ENCODE results near the gene SARS2.
"Not testable (repeated sequence)": the region's sequence is repeated elsewhere in the genome, so short reads cannot be mapped to it uniquely, and the experiment has no call there.

Gene SARS2

GRCh38 chr19:38878575-38879399 is 51.8 kb downstream of the SARS2 start:
- TF ChIP-seq, protein P1, sequence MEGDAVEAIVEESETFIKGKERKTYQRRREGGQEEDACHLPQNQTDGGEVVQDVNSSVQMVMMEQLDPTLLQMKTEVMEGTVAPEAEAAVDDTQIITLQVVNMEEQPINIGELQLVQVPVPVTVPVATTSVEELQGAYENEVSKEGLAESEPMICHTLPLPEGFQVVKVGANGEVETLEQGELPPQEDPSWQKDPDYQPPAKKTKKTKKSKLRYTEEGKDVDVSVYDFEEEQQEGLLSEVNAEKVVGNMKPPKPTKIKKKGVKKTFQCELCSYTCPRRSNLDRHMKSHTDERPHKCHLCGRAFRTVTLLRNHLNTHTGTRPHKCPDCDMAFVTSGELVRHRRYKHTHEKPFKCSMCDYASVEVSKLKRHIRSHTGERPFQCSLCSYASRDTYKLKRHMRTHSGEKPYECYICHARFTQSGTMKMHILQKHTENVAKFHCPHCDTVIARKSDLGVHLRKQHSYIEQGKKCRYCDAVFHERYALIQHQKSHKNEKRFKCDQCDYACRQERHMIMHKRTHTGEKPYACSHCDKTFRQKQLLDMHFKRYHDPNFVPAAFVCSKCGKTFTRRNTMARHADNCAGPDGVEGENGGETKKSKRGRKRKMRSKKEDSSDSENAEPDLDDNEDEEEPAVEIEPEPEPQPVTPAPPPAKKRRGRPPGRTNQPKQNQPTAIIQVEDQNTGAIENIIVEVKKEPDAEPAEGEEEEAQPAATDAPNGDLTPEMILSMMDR (IDR thresholded peaks at IDR 0.05): no peak
- Histone ChIP-seq H3K36me3 (ENCODE audit: control insufficient read depth, insufficient read depth, low read length) (no peaks in the 10 kb centered on the region), H3K27me3 (ENCODE audit: control insufficient read depth, insufficient read depth, low read length) (no peaks in the 10 kb centered on the region), H2AFZ (no peak overlapping the region), H3K4me2 (ENCODE audit: low read length) (no peak overlapping the region), H3K9ac (no peak overlapping the region), H3K79me2 (no peaks in the 10 kb centered on the region), H3K27ac (no peak overlapping the region), H3K4me3 (ENCODE audit: low read depth, low read length) (no peak overlapping the region), H3K9me3 (ENCODE audit: control insufficient read depth, low read length) (no peaks in the 10 kb centered on the region), H3K4me1 (no peaks in the 10 kb centered on the region)

DNA sequence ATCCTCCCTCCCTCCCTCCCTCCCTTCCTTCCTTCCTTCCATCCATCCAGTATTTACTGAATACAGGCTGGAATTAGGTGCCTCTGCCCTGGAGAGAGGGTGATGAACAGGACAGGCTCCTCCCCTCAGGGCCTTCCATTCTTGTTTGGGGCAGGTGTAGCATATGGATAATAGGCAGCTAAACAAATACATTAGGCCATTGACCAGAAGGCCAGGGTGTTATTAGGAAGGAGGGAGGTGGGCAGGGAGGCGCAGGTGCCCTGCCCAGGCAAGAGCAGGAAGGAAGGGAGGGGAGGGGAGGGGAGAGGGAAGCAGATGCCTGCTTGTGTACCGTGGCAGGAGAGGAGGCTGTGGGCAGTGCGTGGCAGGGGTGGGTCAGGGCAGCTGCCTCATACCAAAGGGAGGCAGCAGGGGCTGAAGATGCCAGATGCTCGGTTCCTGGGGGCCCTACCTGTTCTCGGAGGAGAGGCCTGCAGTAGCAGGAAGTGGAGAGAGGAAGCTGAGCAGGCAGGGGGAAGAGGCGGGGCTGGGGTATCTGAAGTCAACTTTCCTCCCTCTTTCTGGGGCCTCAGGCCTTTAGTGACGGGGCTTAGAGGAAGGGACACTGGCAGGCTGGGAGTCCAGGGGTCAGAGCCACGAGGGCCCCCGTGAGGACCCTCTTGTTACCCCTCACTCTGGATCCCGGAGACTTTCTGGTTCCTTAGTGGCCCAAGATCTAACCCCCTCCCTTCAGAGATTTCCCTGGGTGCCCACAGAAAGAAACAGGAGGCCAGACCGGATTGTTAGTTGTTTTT is 52.6 kb downstream of the SARS2 start, which contains the start of gene RINL:
Gene RINL, minus strand, starts transcription at position 495 of the 794 bp plus-strand sequence. CDS start 1,533 bp downstream, outside the sequence.
- no peak within 1 kb of the TSS for H3K4me3 ChIP-seq (ENCODE audit: low read depth, low read length)
- no peak within 1 kb of the TSS for H2AFZ ChIP-seq
- no peaks in the 10 kb centered on the region for H3K9me3 ChIP-seq (ENCODE audit: control insufficient read depth, low read length)
- H3K27ac ChIP-seq: no peak within 1 kb of the TSS
- H3K27me3 ChIP-seq (ENCODE audit: control insufficient read depth, insufficient read depth, low read length): no peaks in the 10 kb centered on the region
- no peaks in the 10 kb centered on the region for H3K4me1 ChIP-seq
- no peaks in the 10 kb centered on the region for H3K36me3 ChIP-seq (ENCODE audit: control insufficient read depth, insufficient read depth, low read length)
- TF ChIP-seq, protein P1 (IDR thresholded peaks at IDR 0.05): no peak
- no peak within 1 kb of the TSS for H3K4me2 ChIP-seq (ENCODE audit: low read length)
- no peaks in the 10 kb centered on the region for H3K79me2 ChIP-seq
- H3K9ac ChIP-seq: no peak within 1 kb of the TSS

DNA sequence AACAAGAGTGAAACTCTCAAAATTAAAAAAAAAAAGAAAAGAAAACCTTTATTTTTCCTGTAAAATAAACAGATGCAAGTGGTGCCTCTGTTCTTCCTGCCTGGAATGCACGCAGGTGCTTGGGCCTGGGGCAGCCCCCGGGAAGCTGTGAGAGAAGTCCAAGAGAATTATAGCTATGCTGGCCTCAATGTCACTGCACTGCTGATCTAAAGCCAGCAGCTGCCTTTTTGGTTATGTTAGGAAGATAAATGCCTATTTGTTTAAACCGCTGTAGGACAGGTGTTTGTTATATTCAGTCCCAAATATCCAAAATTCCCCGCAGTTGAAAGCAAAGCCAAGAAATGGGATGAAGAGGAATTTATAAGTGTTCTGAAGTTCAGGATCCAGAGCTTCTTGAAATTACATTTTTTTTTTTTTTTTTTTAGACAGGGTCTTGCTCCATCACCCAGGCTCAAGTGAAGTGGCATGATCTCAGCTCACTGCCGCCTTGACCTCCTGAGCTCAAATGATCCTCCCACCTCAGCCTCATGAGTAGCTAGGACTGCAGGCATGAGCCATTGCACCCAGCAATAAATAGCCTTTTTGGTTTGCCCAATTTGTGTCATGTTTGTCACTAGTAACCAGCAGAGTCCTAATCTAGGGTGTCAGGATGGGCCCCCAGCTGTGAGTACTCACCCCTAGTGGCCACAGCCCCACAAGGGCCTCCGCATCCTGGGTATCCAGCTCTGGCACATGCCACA is 54.7 kb downstream of the SARS2 start:
- H3K79me2 ChIP-seq: no peaks in the 10 kb centered on the region

DNA sequence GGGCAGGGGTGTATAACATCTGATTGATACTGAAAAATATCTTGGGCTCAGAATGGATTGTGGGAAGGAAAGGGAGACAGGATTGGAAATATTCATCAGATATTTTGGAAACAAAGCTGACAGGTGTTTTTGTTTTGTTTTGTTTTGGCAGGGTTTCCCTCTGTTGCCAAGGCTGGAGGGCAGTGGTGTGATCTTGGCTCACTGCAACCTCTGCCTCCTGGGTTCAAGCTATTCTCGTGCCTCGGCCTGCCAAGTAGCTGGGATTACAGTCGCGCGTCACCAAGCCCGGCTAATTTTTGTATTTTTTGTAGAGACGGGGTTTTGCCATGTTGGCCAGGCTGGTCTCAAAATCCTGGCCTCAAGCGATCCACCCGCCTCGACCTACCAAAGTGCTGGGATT is 57.2 kb downstream of the SARS2 start:
- not testable (repeated sequence) for H3K4me3 ChIP-seq (ENCODE audit: low read depth, low read length); H3K9ac ChIP-seq; H3K27ac ChIP-seq

More for the DNA sequence above, 54.7 kb downstream of the SARS2 start:
- no peak overlapping the region for H3K4me2 ChIP-seq (ENCODE audit: low read length)
- TF ChIP-seq, protein P1 (IDR thresholded peaks at IDR 0.05): no peak
- no peak overlapping the region for H3K27ac ChIP-seq
- no peaks in the 10 kb centered on the region for H3K27me3 ChIP-seq (ENCODE audit: control insufficient read depth, insufficient read depth, low read length)
- no peaks in the 10 kb centered on the region for H3K9me3 ChIP-seq (ENCODE audit: control insufficient read depth, low read length)
- no peaks in the 10 kb centered on the region for H3K36me3 ChIP-seq (ENCODE audit: control insufficient read depth, insufficient read depth, low read length)
- H3K9ac ChIP-seq: no peak overlapping the region
- H3K4me3 ChIP-seq (ENCODE audit: low read depth, low read length): no peak overlapping the region
- no peak overlapping the region for H2AFZ ChIP-seq
- no peaks in the 10 kb centered on the region for H3K4me1 ChIP-seq

DNA sequence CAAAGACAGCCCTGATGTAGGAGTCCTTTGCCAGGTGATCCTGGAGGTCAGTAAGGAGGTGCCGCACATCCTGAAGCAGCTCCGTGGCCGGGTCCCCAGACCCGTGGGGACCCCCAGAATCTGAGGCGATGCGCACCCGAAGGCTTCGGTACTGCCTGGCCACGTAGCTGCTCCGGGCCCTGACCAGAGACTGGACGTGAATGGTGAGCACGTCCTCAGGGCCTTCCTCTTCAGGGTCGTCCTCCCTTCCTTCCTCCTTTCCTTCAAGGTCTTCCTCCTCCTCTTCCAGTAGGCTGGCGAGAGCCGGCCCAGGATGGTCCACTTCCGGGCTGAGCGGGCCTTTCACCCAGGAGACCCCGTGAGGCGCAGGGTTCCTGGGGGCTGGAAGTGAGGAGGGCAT is 60.0 kb downstream of the SARS2 start:
- TF ChIP-seq, protein P1 (IDR thresholded peaks at IDR 0.05): no peak
- peak overlapping the region; percentile 74 for H2AFZ ChIP-seq
- H3K79me2 ChIP-seq: no peaks in the 10 kb centered on the region
- no peak overlapping the region for H3K9ac ChIP-seq
- no peak overlapping the region for H3K4me3 ChIP-seq (ENCODE audit: low read depth, low read length)
- no peaks in the 10 kb centered on the region for H3K27me3 ChIP-seq (ENCODE audit: control insufficient read depth, insufficient read depth, low read length)
- peak overlapping the region; percentile 95 for H3K4me2 ChIP-seq (ENCODE audit: low read length)
- no peaks in the 10 kb centered on the region for H3K36me3 ChIP-seq (ENCODE audit: control insufficient read depth, insufficient read depth, low read length)
- H3K27ac ChIP-seq: no peak overlapping the region
- H3K4me1 ChIP-seq: peaks cover 2% of the 10 kb centered on the region
- no peaks in the 10 kb centered on the region for H3K9me3 ChIP-seq (ENCODE audit: control insufficient read depth, low read length)

More for the DNA sequence above, 57.2 kb downstream of the SARS2 start:
- H3K4me2 ChIP-seq (ENCODE audit: low read length); H3K9me3 ChIP-seq (ENCODE audit: control insufficient read depth, low read length); H3K36me3 ChIP-seq (ENCODE audit: control insufficient read depth, insufficient read depth, low read length); H3K27me3 ChIP-seq (ENCODE audit: control insufficient read depth, insufficient read depth, low read length); H3K79me2 ChIP-seq; H3K4me1 ChIP-seq; H2AFZ ChIP-seq: not testable (repeated sequence)

Data from parathyroid adenoma (tissue), 2 donors.